NCI-H82 treated with DMSO at 0.1 percent for 48 hours (cell line): Measurements from ENCODE around the gene CD28.
A peak's percentile ranks its signal among the peaks of the same experiment; 100 is the strongest.
"Not testable (repeated sequence)": the region's sequence is repeated elsewhere in the genome, so short reads cannot be mapped to it uniquely, and the experiment has no call there.

Source experiments
- DNase-seq: peaks from one replicate; lab custom pipeline; 2025; ENCODE audit not compliant: unreplicated experiment; lab: John Stamatoyannopoulos, UW

The CD28 gene

GRCh38 chr2:203781151-203781550 is 74.7 kb downstream of the CD28 start:
- no peak for DNase-seq

DNA sequence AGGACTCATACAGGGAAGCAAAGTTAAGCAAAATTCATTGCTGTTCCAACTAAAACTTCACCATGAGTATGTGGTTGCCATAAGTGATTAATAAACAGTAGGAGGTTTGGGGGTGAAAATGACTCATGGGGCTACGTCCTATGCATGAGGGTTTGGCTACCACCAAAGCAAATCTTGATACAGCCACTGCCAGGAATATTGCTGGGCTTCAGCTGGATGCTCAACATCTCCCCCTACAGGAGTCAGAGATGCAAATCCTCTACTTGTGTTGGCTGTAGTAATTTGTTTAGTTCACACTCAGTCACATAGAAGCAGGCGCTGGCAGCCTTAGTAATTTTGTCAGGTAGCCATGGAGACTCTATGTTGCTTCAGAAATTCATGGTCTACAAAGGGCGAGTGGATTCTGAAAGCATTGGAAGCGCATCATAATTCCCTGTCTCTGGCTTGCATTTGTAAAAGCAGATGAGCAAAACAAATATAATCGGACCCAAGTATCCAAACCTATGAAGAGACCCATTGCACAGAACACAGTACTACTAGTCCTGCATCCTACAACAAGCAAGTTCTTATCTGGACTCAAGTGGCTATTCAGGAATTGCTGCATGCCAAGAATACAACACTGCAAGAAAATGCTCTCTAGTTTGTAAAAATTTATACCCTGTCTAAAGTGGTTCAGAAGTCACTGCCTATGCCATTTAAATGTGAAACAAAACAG is 76.0 kb downstream of the CD28 start:
- DNase-seq, result peak; percentile 18

- no peak for DNase-seq
Observed at GRCh38 chr2:203783496-203784203, 77.2 kb downstream of the CD28 start.

DNA sequence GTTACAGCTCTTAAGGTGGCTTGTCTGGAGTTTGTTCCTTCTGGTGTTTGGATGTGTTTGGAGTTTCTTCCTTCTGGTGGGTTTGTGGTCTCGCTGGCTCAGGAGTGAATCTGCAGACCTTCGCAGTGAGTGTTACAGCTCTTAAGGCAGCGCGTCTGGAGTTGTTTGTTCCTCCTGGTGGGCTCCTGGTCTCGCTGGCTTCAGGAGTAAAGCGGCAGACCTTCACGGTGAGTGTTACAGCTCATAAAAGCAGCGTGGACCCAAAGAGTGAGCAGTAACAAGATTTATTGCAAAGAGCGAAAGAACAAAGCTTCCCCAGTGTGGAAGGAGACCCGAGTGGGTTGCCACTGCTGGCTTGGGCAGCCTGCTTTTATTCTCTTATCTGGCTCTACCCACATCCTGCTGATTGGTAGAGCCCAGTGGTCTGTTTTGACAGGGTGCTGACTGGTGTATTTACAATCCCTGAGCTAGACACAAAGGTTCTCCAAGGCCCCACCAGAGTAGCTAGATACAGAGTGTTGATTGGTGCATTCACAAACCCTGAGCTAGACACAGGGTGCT is 78.4 kb downstream of the CD28 start:
- DNase-seq, result not testable (repeated sequence)

DNA sequence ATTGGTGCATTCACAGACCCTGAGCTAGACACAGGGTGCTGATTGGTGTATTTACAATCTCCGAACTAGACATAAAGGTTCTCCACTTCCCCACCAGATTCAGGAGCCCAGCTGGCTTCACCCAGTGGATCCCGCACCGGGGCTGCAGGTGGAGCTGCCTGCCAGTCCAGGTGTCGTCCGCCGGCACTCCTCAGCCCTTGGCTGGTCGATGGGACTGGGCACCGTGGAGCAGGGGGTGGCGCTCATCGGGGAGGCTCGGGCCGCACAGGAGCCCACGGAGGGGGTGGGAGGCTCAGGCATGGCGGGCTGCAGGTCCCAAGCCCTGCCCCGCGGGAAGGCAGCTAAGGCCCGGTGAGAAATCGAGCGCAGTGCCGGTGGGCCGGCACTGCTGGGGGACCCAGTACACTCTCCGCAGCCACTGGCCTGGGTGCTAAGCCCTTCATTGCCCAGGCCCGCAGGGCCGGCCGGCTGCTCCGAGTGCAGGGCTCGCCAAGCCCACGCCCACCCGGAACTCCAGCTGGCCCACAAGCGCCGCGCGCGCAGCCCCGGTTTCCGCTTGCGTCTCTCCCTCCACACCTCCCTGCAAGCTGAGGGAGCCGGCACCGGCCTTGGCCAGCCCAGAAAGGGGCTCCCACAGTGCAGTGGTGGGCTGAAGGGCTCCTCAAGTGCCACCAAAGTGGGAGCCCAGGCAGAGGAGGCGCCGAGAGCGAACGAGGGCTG is 79.1 kb downstream of the CD28 start:
- not testable (repeated sequence) for DNase-seq

- DNase-seq, result no peak
Observed at GRCh38 chr2:203786549-203787351, 80.3 kb downstream of the CD28 start.

- no peak for DNase-seq
Observed at GRCh38 chr2:203787979-203788378, 81.5 kb downstream of the CD28 start.
